ENCODE measurements around the gene NOTUM.

Gene NOTUM

DNA sequence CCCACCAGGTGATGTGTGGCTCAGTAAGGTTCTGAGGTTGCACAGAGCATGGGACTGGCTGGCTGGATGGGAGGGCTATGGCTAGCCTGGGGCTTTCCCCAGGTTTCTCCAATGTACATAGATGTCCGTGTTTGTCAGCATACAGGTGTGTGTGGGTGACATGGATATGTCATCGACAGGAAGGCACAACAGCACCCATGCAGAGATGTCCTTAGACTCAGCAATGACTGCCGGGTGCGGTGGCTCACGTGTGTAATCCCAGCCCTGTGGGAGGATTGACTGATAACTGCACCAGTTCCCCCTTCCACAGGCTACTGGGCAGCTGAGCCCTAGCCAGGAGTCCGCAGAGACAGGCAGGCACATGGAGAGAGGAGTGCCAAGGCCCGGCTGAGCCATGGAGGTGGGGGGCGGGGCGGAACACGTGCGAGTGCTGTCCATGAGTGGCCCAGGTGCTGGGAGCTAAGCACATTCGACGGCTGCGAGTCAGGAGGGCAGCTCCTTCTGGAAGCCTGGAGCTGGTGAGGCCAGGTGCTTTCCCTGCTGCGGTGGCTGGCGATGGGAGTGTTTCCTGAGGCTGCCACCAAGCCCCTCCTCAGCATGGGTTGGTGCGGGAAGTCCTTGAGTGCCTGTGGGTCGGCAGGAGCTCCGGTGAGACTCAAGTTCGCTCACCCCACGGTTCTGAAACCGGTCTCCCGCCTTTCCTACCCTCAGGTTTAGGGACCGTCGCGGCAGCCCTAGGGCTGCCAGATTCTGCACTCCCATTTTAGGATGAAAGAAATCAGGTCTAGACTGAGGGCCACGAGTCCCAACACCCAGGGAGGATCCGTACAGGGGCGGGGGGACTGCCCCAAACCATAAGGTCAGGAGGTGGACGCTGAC lies 15.6 kb upstream of the NOTUM start:
- DNase-seq: peak; percentile 35

DNA sequence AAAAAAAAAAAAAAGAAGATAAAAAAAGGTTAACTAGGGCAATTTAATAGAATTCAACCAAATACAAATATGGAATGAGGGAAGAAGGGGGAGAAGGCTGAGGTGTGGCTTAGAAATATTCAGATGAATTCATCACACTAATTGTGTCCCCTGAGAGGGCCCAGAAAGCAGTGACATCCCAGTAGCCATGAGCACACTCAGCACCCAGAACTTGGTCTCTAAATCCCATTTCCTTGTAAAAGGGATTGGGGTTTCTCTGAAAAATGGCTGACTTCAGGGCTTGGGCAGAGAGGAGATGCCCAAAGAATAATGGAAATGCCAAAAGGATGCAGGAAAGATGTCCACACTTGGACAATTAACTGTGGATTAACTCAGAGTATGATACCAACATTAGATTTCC lies 12.4 kb upstream of the NOTUM start:
- DNase-seq: no peak

DNA sequence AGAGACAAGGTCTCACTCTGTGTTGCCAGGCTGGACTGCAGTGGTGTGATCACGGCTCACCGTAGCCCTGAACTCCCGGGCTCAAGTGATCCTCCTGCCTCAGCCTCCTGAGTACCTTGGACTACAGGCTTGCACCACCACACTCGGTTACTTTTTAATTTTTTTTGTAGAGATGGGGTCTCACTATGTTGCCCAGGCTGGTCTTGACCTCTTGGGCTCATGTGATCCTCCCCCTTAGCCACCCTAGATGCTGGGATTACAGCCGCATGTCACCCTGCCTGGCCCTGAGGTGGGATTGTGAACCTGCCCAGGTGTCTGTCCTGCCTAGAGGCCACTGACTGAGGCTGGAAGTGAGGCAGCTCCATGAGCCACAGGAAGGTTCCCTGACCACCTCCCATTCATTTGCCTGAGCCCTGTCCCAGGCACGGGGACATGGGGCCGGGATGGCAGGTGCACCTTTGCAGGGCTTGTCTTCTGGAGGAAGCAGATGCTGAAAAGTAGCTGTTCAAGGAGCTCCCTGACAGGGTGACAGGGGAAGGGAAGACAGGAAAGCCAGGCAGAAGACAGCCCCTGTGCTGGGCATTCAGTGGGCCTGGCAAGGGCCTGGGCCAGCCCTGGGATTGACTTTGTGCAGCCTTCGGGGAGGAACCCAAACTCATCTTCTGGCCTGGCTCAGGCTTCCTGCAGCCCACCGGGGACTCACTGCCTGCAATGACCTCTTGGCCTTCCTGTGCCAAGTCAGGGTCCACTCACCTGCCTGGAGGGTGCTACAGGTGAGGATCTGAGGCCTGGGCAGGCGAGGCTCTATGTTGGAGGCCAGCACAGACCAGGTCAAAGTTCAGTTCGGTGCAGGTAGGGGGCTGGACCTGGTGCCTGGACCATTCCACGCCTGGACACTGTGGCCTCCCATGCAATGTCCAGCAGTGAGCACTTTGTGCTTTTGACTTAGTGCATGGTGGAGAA lies 8.1 kb upstream of the NOTUM start:
- no peak for DNase-seq

DNA sequence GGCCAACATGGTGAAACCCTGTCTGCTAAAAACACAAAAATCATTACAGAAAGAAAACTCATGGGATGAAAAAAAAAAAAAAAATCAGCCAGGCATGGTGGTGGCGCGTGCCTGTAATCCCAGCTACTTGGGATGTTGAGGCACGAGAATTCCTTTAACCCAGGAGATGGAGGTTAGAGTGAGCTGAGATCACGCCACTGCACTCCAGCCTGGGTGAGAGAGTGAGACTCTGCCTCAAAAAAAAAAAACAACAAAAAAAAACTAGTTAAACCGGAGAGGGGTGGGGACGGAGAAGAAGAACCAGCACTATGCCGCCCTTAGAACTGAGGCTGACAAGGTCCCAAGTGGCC lies 7.4 kb upstream of the NOTUM start:
- DNase-seq: no peak

DNA sequence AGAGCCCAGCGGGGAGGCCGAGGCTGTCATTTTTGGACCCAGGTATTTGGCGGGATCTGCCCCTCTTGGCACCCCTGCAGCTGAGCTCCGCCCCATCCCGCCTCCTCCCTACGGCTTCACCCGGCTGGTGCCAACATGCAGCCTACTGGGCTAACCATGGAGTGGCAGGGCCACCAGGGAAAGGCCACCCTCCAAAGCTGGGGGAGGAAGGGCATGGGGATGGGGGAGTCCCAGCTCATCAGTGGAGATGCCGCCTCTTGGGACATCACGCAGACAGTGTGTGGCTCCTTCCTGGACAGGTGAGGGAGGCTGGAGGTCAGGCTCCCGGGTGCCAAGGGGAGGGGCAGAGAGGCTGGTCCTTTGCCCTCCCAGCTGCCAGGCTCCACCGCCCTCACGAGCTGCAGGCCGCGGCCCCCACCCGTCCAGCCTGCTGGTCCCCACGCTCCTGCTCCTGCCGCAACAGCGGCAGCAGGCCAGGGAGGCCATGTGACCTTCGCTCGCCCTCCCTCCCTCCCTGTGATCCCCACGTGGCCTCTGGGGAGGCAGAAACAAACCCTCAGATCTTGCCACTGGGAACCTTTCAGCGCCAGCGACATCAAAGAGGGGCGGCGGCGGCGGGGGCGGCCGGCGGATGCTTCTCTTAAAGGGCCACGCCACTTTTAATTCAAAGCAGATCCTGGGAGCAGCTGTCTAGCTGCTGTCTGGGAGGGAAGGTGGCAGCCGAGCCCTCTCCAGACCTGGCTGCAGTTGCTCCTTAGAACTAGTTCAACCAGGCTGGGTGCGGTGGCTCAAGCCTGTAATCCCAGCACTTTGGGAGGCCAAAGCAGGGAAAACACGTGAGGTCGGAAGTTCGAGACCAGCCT lies 6.8 kb upstream of the NOTUM start:
- DNase-seq: peak; percentile 70

DNA sequence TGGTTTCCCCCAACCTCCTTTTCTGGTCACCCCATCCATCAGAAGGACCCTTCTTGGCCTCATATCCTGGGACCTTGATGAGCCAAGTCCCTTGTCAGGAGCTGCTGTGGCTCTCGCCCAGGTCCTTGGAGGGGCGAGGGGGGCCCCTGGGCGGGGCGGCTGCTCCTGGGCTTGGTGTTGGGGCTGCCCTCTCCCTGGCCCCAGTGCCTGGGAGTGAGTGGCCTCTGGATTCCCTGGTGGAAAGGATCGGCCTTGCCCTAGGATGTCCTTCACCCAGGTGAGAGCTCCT lies 6.2 kb upstream of the NOTUM start:
- DNase-seq: no peak

DNA sequence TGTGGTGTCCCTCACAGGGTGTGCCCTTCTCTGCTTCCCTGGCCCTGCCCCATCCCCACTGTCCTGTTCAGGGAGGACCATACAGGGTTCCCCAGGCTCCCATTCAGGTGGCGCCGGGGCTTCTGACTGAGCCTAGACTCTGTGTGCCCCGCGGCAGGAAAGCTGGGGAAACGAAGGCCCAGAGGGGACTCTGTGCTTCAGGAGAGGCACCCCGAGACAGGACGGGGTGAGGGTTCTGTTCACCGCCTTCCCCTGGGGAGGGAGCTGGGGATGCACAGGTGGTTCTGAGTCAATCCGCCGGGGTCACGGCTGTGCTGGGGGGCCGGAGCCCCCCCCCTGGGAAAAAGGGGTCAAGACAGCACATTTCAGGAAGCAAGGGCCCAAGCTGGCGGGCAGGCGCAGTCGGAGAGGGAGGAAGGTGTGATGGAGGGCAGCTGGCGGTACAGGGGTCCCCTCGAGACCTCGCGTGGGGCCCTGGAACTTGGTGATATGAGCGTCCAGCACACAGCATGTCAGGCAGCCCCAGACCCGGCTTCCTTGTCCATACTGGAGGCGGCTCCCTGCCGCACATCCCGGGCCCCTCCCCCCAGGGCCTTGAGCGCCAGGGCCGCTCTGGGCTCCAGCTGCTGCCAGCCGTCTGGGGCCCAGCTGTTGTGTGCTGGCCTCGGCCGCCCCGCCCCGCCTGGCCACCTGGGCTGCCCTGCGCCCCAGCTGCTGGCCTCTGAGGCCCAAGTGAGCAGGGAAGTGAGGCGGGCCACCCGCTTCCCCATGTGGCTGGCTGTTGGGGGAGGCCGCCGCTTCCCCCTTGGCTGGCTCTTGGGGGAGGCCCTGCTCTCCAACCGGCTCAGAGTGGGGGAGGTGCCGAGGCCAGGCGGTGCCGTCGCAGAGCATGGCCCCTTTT lies 5.6 kb upstream of the NOTUM start:
- DNase-seq: no peak

DNA sequence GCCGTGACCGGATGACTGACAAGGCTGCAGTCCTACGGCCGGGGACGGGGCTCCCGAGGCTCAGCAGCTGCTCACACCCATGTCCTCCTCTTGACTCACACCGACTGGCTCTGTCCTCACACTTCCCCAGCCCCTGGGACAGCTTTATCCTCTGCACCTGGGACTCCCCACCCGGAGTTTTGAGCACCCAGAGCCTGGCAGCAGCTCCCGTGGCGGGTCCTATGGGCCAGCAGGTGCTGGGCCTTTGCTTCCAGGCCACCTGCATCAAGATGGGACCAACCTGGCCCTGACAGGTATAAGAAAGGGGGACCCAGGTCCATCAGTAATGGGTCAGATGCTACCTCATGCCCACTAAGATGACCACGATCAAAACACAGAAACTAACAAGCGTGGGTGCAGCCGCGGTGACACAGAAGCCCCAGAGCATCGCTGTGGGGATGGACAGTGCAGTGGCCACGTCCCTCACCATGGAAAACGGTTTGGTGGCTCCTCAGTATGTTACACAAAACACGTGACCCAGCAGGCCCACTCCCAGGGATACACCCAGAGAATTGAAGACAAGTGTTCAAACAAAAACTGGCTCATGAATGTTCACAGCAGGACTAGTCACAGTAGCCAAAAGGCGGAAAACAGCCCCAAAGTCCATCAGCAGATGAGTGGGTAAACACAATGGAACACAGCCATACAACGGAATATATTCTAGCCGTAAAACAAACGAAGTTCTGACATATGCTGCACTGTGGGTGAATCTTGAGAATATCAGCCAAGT lies 3.3 kb upstream of the NOTUM start:
- DNase-seq: no peak

DNA sequence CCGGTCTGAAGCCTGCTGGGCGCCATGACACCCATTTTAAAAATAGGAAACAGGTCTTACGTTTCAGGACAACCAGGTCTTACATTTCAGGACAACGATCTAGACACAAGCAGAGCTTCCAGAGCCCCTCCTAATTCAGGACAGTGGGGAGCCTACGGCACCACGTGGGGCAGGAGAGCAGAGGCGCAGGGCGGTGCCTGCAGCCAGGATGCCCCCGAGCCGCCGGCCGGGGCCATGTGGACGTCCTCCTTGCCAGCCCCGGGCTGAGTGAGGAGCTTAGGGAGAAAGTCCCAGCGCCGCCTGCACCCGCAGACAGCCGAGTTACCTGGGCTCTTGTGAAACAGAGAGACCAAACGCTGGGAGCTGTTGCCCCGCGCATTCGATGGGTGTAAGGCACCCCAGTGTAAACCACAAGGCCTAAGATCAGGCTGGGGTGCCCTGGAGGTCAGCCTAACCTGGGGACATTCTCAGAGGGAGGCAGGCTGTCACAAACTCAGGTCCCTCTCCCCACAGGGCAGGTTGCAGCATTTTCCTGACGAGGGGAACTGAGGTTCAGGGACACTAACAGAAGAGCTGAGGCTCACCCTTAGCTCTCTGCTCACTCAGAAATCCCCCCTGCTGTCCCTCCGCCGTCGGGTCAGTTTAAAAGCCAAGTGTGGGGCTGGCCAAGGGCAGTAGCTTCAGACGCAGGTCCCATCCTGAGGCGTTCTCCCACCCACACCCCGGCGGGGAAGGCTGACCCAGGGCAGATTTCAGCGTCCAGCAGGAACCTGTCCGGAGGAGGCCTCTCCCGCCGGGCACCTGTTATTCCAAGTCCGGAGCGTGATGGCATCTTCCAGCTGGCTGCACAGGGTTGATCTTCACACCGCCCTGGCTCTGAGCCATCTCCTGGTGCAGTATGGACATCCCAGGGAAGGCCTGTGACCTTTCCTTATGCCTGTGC lies 1.8 kb upstream of the NOTUM start:
- DNase-seq: no peak

DNA sequence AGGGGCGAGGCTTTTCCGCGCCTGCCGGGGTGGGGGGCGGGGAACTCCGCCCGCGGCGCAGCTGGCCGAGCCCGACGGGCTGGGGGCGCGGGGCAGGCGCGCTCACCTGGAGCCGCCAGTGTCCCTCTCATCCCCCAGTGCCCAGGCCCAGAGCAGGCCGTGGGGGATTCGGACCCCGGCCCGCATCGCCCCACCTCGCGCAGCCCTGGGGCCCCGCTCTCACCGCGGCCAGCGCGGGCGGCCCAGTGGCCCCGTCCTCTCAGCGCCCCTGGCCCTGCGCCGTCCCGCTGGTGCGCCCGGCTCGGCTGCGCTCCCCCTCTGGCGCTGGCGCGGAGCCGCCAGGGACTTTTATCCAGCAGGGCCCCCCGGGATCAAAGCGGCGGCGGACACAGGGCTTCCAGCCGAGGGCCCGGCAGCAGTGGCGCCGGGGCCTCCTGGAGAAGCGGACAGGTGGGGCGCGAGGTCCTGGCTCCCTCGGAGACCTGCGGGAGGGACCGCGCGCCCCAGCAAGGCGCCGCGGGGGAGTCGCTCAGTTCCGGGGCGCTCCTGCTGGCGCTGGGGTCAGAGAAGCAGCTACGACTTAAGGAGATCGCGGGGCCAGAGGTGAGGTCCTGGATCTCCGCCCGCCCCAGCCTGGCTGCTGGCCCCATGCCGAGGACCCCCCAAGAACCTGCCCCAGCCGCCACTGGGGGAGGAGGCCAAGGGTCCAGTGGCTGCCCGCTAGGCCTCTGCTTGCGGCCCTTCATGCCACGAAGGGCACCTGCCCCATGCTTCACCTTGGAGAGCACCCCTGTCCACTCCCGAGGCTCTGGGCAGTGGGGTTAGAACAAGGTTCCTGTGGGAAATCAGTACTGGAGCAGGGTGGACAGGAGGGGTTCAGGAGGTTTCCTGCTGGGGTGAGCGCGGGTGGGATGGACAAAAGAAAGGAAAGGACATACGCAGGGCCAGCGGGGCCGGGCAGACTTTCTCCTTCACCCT lies 823 bp upstream of the NOTUM start:
- DNase-seq: no peak

DNA sequence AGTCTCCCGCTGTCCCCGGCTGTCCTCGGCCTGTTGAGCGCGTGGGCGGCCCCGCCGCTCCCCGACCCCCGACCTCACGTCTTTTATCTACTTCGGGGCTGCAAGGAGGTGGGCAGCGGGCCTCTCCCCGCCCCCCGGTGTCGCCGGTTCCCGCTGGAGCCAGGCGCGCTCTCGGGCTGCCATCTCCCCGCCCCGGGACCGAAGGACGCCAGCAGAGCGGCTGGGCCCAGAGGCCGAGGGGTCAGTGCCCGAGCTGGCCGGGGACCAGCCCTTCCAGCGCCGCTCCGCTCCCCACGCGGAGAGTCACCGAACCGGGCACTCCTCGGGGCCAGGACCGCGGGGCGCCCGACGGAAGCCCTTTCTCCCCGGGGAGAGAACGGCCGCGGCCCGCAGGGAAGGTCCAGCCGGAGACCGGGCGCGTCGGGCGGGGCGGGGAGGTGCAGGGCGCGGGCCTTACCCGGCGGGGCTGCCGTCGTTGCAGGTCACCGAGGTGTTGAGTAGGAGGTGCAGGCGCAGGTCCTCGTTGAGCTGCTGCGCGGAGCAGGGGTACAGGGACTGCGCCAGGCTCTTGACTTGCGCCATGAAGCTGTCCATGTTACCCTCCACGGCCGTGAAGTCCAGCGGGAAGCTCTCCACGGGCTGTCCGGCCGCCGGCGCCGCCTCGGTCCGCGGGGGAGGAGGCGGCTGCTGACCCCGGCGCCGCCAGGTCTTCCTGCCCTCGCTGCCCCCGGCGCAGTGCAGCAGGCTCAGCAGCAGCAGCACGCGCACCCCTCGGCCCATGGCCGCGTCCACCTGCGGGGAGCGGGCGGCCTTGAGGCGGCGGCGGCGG lies 643 bp downstream of the NOTUM start:
- DNase-seq: no peak

DNA sequence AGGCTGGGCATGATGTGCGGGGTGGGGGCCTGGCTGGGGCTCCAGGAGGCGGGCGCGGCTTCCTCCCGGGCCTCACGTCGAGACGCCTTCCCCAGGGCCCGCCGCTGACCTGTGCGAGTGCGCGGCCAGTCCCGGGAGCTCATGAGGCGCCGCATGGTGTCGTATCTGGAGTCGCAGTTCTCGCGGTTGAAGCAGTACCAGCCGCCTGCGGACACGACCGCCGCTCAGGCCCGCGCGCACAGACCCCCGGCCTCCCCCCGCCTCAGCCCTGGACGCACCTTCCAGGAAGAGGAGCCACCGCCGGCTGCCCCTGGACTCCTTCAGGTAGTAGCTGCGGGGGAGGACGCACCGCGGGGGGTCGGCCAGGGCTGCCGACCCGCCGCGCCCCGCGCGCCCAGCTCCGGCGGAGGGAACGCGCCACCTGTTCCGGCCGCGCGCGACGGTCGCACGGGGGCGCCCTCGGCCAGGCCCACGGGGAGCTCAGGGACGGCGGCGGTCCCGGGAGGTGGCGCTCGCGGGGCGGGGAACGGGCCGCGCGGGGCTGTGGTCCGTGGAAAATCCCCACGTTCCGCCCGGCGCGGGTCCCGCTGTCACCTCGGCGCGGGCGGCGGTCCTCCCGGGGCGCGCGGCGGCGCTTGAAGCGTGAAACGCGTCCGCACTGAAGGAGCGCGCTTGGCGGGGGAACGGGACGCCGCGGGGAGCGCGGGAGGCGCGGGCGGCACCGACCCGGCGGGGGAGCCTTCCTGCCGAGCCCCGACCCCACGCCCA lies 1.4 kb downstream of the NOTUM start:
- peak; percentile 52 for DNase-seq

DNA sequence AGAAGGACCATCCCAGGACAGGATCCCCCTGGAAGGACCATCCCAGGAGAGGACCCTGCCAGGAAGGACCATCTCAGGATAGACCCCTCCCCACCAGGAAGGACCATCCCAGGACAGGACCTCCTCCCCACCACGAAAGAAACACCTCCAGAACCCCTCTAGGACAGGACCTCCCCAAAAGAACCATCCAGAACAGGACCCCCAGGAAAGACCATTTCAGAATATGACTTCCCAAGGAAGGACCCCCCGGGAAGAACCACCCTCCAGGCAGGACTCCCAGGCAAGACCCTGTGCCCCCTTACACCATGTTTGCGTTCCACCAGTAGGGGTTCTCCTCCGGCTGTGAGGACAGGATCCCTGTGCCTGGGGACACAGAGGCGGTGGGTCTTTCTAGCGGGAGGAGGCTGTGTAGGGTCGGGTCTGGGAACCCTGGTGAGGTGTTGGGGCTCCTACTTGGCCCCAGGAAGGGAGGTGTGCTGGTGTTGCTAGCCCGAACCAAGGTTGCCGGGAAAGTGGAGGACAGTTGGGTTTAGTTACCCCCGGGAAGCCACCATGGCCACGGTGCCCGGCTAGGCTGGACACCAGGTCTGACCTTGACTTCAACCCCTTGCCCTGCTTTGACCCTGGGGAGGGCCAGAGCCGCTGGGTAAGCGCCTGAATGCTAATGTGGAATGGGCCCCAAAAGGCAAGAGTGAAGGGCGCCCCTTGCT lies 2.2 kb downstream of the NOTUM start:
- DNase-seq: no peak

DNA sequence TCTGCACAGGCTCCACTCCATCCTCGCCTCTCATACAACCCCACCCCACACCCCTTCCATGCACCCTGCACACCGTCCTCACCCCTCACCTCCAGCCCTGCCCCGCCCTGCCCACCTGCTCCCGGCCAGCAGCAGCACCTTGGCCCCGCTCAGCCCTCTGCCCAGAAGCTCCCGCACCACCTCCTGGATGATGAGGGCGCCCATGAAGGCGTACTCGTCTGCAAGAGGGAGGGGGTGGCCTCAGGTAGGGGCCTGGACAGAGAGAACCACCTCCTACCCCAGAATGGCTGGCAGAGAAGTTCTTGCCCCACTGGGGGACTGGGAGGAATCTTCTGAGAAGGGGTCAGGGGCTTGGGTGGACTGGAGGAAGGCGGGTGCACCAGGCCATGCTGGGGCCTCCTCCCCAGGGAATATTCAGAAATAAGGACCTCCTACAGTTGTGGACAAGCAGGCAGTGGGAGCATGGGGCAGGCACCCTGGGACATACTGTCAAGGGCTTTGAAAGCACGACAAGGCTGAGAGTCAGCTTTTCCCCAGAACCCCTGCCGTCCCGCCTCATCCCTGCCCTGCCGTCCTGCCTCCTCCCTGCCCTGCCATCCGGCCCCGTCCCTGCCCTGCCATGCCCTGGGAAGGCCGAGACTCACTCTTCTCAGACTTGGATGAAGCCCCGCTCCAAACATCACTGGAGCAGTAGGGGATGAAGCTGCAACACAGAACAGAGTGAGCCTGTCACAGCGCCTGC lies 3.1 kb downstream of the NOTUM start:
- no peak for DNase-seq
